ENCODE measurements around the gene AMBP. TPM values are rescaled to one million over a fixed set of nuclear protein-coding genes. Genes with fewer than 3 reads are reported as not detected.
A peak's percentile ranks its signal among the peaks of the same experiment; 100 is the strongest.
"Not testable (repeated sequence)": the region's sequence is repeated elsewhere in the genome, so short reads cannot be mapped to it uniquely, and the experiment has no call there.

AMBP gene
- total RNA-seq, 1 donor from 2014 or later, result not detected

DNA sequence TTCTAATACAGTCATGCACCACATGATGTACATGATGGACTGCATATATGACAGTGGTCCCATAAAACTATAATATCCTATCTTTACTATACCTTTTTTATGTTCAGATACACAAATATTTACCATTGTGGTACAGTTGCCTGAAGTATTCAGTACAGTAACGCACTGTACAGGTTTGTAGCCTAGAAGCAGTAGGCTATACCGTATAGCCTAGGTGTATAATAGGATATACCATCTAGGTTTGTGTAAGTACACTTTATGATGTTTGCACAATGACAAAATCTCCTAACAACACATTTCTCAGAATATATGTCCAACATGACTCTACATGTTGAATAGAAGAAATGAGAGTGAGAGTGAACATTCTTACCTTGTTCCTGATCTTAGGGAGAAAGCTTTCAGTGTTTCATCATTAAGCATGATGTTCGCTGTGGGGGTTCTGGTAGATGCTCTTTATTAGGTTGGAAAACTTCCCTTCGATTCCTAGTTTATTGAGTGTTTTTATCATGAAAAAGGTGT lies 31.8 kb downstream of the AMBP start:
- no peak overlapping the region for H3K4me3 ChIP-seq (ENCODE audit: low read depth, low read length)
- DNase-seq (ENCODE audit: low read depth), result no peak
- TF ChIP-seq CTCF (IDR thresholded peaks at IDR 0.05; ENCODE audit: insufficient read depth, low read length, poor library complexity, severe bottlenecking), result no peak

DNA sequence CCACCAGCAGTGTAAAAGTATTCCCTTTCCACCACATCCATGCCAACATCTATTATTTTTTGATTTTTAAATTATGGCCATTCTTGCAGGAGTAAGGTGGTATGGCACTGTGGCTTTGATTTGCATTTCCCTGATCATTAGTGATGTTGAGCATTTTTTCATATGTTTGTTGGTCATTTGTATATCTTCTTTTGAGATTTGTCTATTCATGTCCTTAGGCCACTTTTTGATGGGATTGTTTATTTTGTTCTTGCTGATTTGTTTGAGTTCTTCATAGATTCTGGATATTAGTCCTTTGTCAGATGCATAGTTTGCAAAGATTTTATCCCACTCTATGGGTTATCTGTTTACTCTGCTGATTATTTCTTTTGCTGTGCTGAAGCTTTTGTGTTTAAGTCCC lies 34.4 kb downstream of the AMBP start:
- DNase-seq (ENCODE audit: low read depth); H3K36me3 ChIP-seq (ENCODE audit: control insufficient read depth, insufficient read depth, low read length); H3K4me3 ChIP-seq (ENCODE audit: low read depth, low read length); H3K27me3 ChIP-seq (ENCODE audit: control insufficient read depth, insufficient read depth, low read length): not testable (repeated sequence)

More for the DNA sequence above, 31.8 kb downstream of the AMBP start:
- Histone ChIP-seq H3K36me3 (ENCODE audit: control insufficient read depth, insufficient read depth, low read length) (peaks cover 3% of the 10 kb centered on the region), H3K27me3 (ENCODE audit: control insufficient read depth, insufficient read depth, low read length) (no peaks in the 10 kb centered on the region)

GRCh38 chr9:114039484-114039883 lies 38.6 kb downstream of the AMBP start:
- no peak for DNase-seq (ENCODE audit: low read depth)
- Histone ChIP-seq H3K36me3 (ENCODE audit: control insufficient read depth, insufficient read depth, low read length) (peaks cover 5% of the 10 kb centered on the region), H3K4me3 (ENCODE audit: low read depth, low read length) (no peak overlapping the region), H3K27me3 (ENCODE audit: control insufficient read depth, insufficient read depth, low read length) (no peaks in the 10 kb centered on the region)
- no peak for TF ChIP-seq CTCF (IDR thresholded peaks at IDR 0.05; ENCODE audit: insufficient read depth, low read length, poor library complexity, severe bottlenecking)

DNA sequence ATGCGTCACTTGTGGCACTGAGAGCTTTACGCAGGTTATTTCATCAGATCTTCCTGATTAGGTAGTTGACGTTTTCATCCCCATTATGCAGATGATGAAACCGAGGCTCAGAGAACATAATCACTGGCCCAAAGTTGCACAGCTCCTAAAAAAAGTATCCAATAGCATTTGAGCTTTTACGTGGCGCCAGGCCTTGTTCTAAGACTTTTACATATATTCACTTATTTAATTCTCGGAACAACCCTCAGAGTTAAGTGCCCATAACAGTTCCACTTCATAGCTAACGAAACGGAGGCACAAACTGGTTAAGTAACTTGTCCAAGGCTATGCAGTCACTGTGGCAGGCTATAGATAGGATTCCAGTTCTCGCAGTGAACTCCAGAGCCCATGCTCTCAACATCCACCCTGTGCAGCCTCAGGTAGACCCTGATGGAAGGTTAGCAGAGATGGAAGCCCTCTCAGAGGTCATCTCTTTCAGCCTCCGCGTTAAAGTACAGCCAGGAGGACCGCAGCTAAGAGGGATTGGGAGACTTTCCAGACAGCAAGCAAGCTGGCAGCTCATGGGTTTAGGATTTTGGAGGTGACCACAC lies 39.3 kb downstream of the AMBP start:
- Histone ChIP-seq H3K36me3 (ENCODE audit: control insufficient read depth, insufficient read depth, low read length) (peaks cover 5% of the 10 kb centered on the region), H3K27me3 (ENCODE audit: control insufficient read depth, insufficient read depth, low read length) (no peaks in the 10 kb centered on the region), H3K4me3 (ENCODE audit: low read depth, low read length) (no peak overlapping the region)
- TF ChIP-seq CTCF (IDR thresholded peaks at IDR 0.05; ENCODE audit: insufficient read depth, low read length, poor library complexity, severe bottlenecking), result no peak
- no peak for DNase-seq (ENCODE audit: low read depth)

- peak; percentile 35 for DNase-seq (ENCODE audit: low read depth)
- H3K4me3 ChIP-seq (ENCODE audit: low read depth, low read length), result no peak overlapping the region
- peaks cover 5% of the 10 kb centered on the region for H3K36me3 ChIP-seq (ENCODE audit: control insufficient read depth, insufficient read depth, low read length)
- H3K27me3 ChIP-seq (ENCODE audit: control insufficient read depth, insufficient read depth, low read length), result no peaks in the 10 kb centered on the region
- no peak for TF ChIP-seq CTCF (IDR thresholded peaks at IDR 0.05; ENCODE audit: insufficient read depth, low read length, poor library complexity, severe bottlenecking)
Measured at GRCh38 chr9:114037961-114038723, 40.0 kb downstream of the AMBP start.

DNA sequence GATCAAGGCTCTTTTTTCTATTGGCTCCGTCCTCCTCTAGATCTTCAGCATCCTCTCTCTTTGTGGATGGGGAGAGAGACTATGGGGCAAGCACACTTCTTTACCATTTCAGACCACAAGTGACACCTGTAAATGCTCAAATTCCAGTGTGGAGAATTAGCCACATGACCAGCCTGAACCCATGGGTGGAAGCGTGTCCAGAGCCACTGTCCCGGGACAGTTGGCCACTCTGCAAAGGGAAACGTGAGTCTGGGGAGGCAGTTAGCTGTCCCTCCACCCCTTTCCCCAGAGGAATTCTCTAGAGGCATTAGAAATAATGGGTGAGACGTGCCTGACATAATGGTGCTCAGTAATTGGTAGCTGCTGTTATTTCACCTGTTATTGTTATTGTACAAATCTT lies 40.9 kb downstream of the AMBP start:
- TF ChIP-seq CTCF (IDR thresholded peaks at IDR 0.05; ENCODE audit: insufficient read depth, low read length, poor library complexity, severe bottlenecking), result no peak
- Histone ChIP-seq H3K36me3 (ENCODE audit: control insufficient read depth, insufficient read depth, low read length) (peaks cover 8% of the 10 kb centered on the region), H3K27me3 (ENCODE audit: control insufficient read depth, insufficient read depth, low read length) (no peaks in the 10 kb centered on the region), H3K4me3 (ENCODE audit: low read depth, low read length) (no peak overlapping the region)
- DNase-seq (ENCODE audit: low read depth), result no peak
